ENCODE measurements around the gene CNTNAP2.

DNA sequence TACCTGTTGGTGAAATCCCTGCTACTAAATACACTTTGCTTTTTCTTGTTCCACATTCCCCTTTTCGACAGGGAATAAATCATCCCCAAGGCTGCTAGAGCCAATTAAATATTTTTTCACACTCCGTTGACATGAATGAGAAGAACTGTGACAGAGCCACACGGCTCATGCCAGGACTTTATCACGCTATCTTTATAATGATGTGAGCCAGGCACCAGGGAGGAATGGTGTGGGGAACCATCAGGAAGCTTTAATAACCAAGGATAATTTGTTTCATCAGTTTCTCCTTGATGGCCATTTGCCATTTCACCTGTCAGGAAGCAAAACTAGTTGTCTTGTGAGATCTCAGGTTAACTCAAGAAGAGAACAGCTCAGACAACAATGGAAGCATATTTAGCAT, 2280.9 kb downstream of the CNTNAP2 start:
- TF ChIP-seq POLR2A (IDR thresholded peaks at IDR 0.05; ENCODE audit: low read depth, low read length), result no peak
- TF ChIP-seq TAF1 (IDR thresholded peaks at IDR 0.05; ENCODE audit: low read depth, low read length), result no peak
- no peak for TF ChIP-seq POLR2AphosphoS5 (IDR thresholded peaks at IDR 0.05; ENCODE audit: low read depth, low read length)
- no peak for TF ChIP-seq POU2F2 (IDR thresholded peaks at IDR 0.05; ENCODE audit: low read depth, low read length)
- TF ChIP-seq PAX5 (IDR thresholded peaks at IDR 0.05; ENCODE audit: insufficient read depth, low read length, severe bottlenecking), result no peak
